HG03378 (cell line): ENCODE data around the gene LRTM2.

Experiments used
- ATAC-seq: cut with Tn5 transposase; IDR thresholded peaks from one replicate; pipeline ENCODE4 v1.9.1; 2021; ENCODE audit warnings: mild to moderate bottlenecking, moderate library complexity; ENCODE audit not compliant: unreplicated experiment

Gene LRTM2

GRCh38 chr12:1880153-1880845, 59.9 kb downstream of the LRTM2 start:
- no peak for ATAC-seq

DNA sequence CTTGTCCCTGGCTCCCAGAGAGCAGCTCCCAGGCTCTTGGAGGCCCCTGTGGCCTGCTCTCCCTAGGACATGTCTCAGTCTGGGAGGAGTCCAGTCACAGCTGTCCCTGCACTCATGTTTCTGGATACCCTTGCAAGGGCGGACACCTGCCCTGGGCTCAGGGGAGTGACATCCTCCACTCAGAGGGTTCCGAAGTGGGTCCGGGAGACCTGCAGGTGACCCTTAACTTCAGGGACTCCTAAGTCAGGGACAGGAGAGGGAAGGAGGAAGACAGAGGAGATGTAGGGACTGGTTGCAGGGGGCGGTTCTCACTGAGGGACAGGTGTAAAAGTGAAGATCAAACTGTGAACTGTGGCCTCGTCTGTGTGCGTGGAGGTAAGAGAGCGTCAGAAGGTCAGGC, 60.5 kb downstream of the LRTM2 start:
- ATAC-seq, result no peak

- no peak for ATAC-seq
These were observed 60.9 kb downstream of the LRTM2 start for GRCh38 chr12:1881301-1881700.

DNA sequence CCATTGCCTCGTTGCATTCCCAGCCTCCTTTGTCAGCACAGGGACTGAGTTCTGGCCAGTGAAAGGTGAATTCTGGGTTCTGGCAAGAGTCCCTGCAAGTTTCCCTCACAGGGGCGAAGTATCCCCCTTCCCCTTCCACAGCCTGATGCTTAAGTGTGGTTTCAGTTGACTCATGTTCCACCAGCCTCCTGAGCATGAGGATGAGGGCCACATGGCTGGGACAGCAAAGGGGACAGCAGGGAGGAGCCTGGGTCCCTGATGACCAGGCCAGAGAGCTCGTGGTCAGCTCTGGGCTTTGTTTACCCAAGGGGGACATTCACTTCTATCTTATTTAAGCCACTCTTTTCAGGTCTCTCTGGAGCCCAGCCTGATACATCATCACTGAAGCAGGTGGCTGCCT, 61.6 kb downstream of the LRTM2 start:
- ATAC-seq, result no peak

- no peak for ATAC-seq
These were observed 62.0 kb downstream of the LRTM2 start for GRCh38 chr12:1882405-1882804.

- ATAC-seq, result no peak
These were observed 62.6 kb downstream of the LRTM2 start for GRCh38 chr12:1882850-1883470.

DNA sequence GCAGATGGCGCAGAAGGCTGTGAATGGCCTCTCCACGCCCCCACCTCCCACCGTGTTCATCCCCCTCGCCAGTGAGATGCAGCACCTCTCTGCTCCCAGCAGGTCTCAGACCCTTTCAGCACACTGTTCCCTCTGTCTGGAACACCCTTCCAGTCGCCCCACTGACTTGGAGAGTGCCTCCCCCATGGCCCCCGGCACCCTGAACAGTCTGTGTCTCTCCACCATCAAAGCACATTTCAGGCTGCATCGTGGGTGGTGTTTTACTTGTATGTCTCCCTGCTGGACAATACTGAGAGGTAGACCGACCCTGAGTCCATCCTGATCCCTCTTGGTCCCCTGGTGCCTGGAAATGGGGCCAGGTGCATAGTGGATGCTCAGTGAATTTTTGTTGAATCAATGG, 63.1 kb downstream of the LRTM2 start:
- ATAC-seq, result no peak

DNA sequence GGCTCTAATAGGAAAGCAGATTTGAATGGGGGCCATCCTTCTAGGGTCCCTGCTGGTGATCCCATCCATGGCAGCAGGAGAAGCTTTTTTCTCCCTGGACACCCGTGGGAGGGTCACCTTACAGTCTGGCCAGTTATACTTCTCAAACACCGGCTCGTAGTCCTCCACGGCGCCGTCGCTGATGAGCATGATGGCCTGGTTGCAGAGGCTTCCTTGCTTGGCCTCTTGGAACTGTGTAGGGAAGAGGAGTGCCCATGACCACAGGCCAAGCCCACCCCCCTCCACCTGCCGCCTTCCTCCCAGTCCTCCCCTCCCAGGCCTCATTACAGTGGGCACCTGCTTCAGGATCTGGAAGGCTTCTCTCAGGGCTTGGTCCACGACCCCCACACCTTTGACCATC, 64.3 kb downstream of the LRTM2 start:
- ATAC-seq, result no peak

GRCh38 chr12:1885082-1885596, 64.8 kb downstream of the LRTM2 start:
- no peak for ATAC-seq

DNA sequence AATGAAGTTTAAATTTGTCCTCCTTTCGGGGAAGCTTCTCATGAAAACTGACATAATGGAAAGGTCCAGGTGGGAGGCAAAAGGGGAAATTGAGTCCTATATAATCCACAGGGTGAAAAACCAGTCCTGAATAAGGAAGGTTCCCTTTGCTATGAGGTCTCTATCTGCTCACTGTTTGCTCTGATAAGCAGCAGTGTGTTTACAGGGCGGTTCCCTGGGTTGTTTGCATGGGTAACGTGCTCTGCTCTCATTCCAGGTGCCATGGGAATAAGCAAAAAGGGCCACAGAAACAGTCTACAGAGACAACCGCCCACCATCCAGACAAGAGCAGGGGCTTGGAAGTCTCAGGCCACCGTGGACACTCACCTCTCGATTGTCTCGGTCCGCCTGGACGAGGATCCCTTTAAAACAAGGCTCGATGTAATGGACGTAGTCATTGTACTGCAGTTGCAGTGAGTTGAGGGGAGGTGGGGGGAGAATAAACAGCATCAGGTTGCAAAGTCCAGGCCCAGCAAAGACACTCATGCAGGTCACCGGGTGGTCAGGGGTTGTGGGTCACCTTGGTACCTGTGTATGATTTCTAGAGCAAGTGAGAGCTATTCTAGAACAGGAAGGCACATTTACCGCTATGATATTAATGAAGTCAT, 65.4 kb downstream of the LRTM2 start:
- no peak for ATAC-seq
